HCT116 (cell line): Measurements from ENCODE around the gene NEB.

Source experiments
- CTCF ChIP-seq, 3 experiments: fragments of 200-600 bp in 1 of 3; sonication (generic) in 1 of 3; IDR thresholded peaks in 2 of 3; conservative IDR thresholded peaks in 1 of 3; 2 replicates each; pipeline ENCODE4 v1.5.1; 2012 to 2017; ENCODE audit warnings: low read depth in 2 of 3, low read length in 2 of 3, antibody characterized with exemption in 1 of 3, borderline replicate concordance in 1 of 3, control low read depth in 1 of 3, mild to moderate bottlenecking in 1 of 3, mixed read lengths in 1 of 3, mixed run types in 1 of 3, moderate library complexity in 1 of 3; ENCODE audit not compliant: insufficient read depth in 1 of 3
- EZH2 ChIP-seq: fragments of 200-600 bp; sonication (generic); IDR thresholded peaks from 2 replicates; pipeline ENCODE4 v1.6.1; 2017; ENCODE audit warnings: antibody characterized with exemption, mixed run types
- EZH2phosphoT487 ChIP-seq: fragments of 200-600 bp; IDR thresholded peaks from 2 replicates; pipeline ENCODE4 v1.6.1; 2018; ENCODE audit warnings: antibody characterized with exemption, borderline replicate concordance
- JUND ChIP-seq: IDR thresholded peaks from 2 replicates; pipeline ENCODE4 v1.6.1; 2012
- POLR2A ChIP-seq: IDR thresholded peaks from 2 replicates; pipeline ENCODE4 v1.7.0; 2011; ENCODE audit warnings: borderline replicate concordance; ENCODE audit not compliant: insufficient read depth, insufficient read length; ENCODE audit errors: extremely low read depth
- REST ChIP-seq: IDR thresholded peaks from 2 replicates; pipeline ENCODE4 v1.6.1; 2012; ENCODE audit warnings: low read depth
- SRF ChIP-seq: IDR thresholded peaks from 2 replicates; pipeline ENCODE4 v1.6.1; 2012; ENCODE audit warnings: low read depth
- ZFX ChIP-seq: fragments of 450-650 bp; IDR thresholded peaks from 2 replicates; pipeline ENCODE4 v1.6.1; 2017

GRCh38 chr2:151651274-151651673 lies 83.0 kb downstream of the NEB start:
- TF ChIP-seq EZH2phosphoT487 (no peak), CTCF (IDR thresholded peaks at IDR 0.05 in 2 of 3, conservative IDR thresholded peaks at IDR 0.05 in 1 of 3; ENCODE audit: borderline replicate concordance in 1 of 3, insufficient read depth in 1 of 3, low read depth in 2 of 3, low read length in 2 of 3) (no peak), POLR2A (no peak), EZH2 (no peak), REST (no peak), JUND (no peak), ZFX (no peak), SRF (no peak)
